ENCODE measurements around the gene METTL16. TPM values are rescaled to one million over a fixed set of nuclear protein-coding genes. Genes with fewer than 3 reads are reported as not detected.
"Not testable (repeated sequence)": the region's sequence is repeated elsewhere in the genome, so short reads cannot be mapped to it uniquely, and the experiment has no call there.

The METTL16 gene
- total RNA-seq, 2 donors from 2014 or later, result 46.6 to 47.9 TPM

- intact Hi-C loops (cut with DNase I), result no loop called here
- Histone ChIP-seq H3K36me3 (no peaks in the 10 kb centered on the region), H3K27me3 (replicated peaks; ENCODE audit: insufficient read depth) (no peaks in the 10 kb centered on the region), H3K4me3 (no peak overlapping the region), H3K4me1 (replicated peaks) (no peaks in the 10 kb centered on the region), H3K9me3 (no peaks in the 10 kb centered on the region), H3K27ac (no peak overlapping the region)
- DNase-seq (ENCODE audit: low spot score), result no peak
- no peak for TF ChIP-seq POLR2AphosphoS5 (IDR thresholded peaks at IDR 0.05)
- TF ChIP-seq CTCF (IDR thresholded peaks at IDR 0.05), result no peak
- TF ChIP-seq POLR2A (IDR thresholded peaks at IDR 0.05), result no peak
- WGBS, result 79% methylated on average over 5 of the region's 5 CpGs
Measured at GRCh38 chr17:2521257-2521656, 9.6 kb upstream of the METTL16 start.

- no peak overlapping the region for H3K4me3 ChIP-seq
- H3K9me3 ChIP-seq, result no peaks in the 10 kb centered on the region
- DNase-seq (ENCODE audit: low spot score), result no peak
- intact Hi-C loops (cut with DNase I), result loop anchor here (10.0 kb wide), 1 partner anchor 167 kb away; no protein-coding TSS in a partner anchor
- H3K4me1 ChIP-seq (replicated peaks), result no peaks in the 10 kb centered on the region
- H3K27ac ChIP-seq, result no peak overlapping the region
- no peaks in the 10 kb centered on the region for H3K36me3 ChIP-seq
- TF ChIP-seq POLR2A (IDR thresholded peaks at IDR 0.05) (no peak), CTCF (IDR thresholded peaks at IDR 0.05) (no peak), POLR2AphosphoS5 (IDR thresholded peaks at IDR 0.05) (no peak)
- H3K27me3 ChIP-seq (replicated peaks; ENCODE audit: insufficient read depth), result no peaks in the 10 kb centered on the region
- 91% methylated on average over 5 of the region's 5 CpGs for WGBS
Measured at GRCh38 chr17:2517539-2517938, 5.9 kb upstream of the METTL16 start.

- Histone ChIP-seq H3K4me3 (peak overlapping the region; percentile 46 to 72), H3K27ac (peak overlapping the region; percentile 85 to 88), H3K36me3 (no peaks in the 10 kb centered on the region), H3K9me3 (no peaks in the 10 kb centered on the region), H3K27me3 (replicated peaks; ENCODE audit: insufficient read depth) (no peaks in the 10 kb centered on the region), H3K4me1 (replicated peaks) (peaks cover 3% of the 10 kb centered on the region)
- 0% methylated on average over 5 of the region's 5 CpGs for WGBS
- TF ChIP-seq CTCF (IDR thresholded peaks at IDR 0.05) (no peak), POLR2AphosphoS5 (IDR thresholded peaks at IDR 0.05) (no peak), POLR2A (IDR thresholded peaks at IDR 0.05) (no peak)
- no peak for DNase-seq (ENCODE audit: low spot score)
- intact Hi-C loops (cut with DNase I), result loop anchor here (10.0 kb wide), 1 partner anchor 174 kb away; no protein-coding TSS in a partner anchor
Measured at GRCh38 chr17:2511138-2511461, 588 bp downstream of the METTL16 start.

DNA sequence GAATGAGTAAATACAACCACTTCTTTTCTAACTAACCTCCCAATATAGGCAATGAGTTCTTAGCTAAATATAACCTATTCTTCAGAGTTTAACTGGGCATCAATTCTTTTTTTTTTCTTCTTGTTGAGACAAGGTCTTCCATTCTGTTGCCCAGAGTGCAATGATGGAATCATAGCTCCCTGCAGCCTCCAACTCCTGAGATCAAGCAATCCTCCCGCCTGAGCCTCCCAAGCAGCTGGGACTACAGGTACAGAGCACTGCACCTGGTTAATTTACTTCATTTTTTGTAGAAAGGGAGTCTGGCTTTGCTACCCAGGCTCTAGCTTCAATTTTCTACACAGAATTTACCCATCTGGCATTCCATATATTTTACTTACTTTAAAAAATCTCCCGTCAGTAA lies 1.1 kb downstream of the METTL16 start:
- peak overlapping the region; percentile 85 to 88 for H3K27ac ChIP-seq
- no peak for DNase-seq (ENCODE audit: low spot score)
- intact Hi-C loops (cut with DNase I), result loop anchor here (10.0 kb wide), 1 partner anchor 174 kb away; no protein-coding TSS in a partner anchor
- H3K4me3 ChIP-seq, result peak overlapping the region; percentile 46 to 72
- no peaks in the 10 kb centered on the region for H3K36me3 ChIP-seq
- TF ChIP-seq POLR2AphosphoS5 (IDR thresholded peaks at IDR 0.05) (no peak), CTCF (IDR thresholded peaks at IDR 0.05) (no peak), POLR2A (IDR thresholded peaks at IDR 0.05) (no peak)
- 46% methylated on average over 2 of the region's 2 CpGs for WGBS
- H3K9me3 ChIP-seq, result no peaks in the 10 kb centered on the region
- peaks cover 3% of the 10 kb centered on the region for H3K4me1 ChIP-seq (replicated peaks)
- H3K27me3 ChIP-seq (replicated peaks; ENCODE audit: insufficient read depth), result no peaks in the 10 kb centered on the region

DNA sequence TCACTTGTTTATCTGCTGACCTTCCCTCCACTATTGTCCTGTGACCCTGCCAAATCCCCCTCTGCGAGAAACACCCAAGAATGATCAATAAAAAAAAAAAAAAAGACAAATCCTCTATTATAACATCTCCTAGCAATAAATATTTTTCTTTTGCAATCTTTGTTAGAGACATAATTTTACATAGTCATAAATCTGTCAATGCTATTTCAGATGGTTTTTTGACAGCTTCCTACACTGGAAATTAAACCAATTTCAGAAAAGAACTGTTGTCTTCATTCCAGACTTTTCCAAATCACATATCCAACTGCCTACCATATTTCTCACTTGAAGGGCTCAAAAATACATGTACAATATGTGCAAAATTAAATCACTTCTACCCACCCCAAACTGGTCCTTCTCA lies 3.7 kb downstream of the METTL16 start:
- peaks cover 3% of the 10 kb centered on the region for H3K4me1 ChIP-seq (replicated peaks)
- H3K27ac ChIP-seq, result no peak overlapping the region
- H3K36me3 ChIP-seq, result no peaks in the 10 kb centered on the region
- no peaks in the 10 kb centered on the region for H3K27me3 ChIP-seq (replicated peaks; ENCODE audit: insufficient read depth)
- DNase-seq (ENCODE audit: low spot score), result no peak
- TF ChIP-seq CTCF (IDR thresholded peaks at IDR 0.05) (no peak), POLR2A (IDR thresholded peaks at IDR 0.05) (no peak), POLR2AphosphoS5 (IDR thresholded peaks at IDR 0.05) (no peak)
- H3K4me3 ChIP-seq, result no peak overlapping the region
- WGBS, result 89% methylated on average over 1 of the region's 1 CpG
- intact Hi-C loops (cut with DNase I), result no loop called here
- no peaks in the 10 kb centered on the region for H3K9me3 ChIP-seq

DNA sequence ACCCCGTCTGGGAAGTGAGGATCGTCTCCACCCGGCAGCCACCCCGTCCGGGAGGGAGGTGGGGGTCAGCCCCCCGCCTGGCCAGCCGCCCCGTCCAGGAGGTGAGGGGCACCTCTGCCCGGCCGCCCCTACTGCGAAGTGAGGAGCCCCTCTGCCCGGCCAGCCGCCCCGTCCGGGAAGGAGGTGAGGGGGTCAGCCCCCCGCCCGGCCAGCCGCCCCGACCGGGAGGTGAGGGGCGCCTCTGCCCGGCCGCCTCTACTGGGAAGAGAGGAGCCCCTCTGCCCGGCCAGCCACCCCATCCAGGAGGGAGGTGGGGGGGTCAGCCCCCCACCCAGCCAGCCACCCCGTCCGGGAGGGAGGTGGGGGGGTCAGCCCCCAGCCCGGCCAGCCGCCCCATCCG lies 4.7 kb downstream of the METTL16 start:
- DNase-seq (ENCODE audit: low spot score); H3K4me3 ChIP-seq; H3K27me3 ChIP-seq (replicated peaks; ENCODE audit: insufficient read depth); H3K4me1 ChIP-seq (replicated peaks); H3K36me3 ChIP-seq; H3K27ac ChIP-seq; H3K9me3 ChIP-seq; intact Hi-C loops (cut with DNase I): not testable (repeated sequence)
- WGBS, result 97% methylated on average over 21 of the region's 29 CpGs

Data from prostate gland (tissue), 2 donors.